Hepatocyte (in vitro differentiated cells): ENCODE measurements around the gene CACNG5.

Source experiments
- EZH2 ChIP-seq: fragments of 200-600 bp; sonication (generic); IDR thresholded peaks from 2 replicates; pipeline ENCODE4 v1.6.1; 2016; ENCODE audit warnings: antibody characterized with exemption, mild to moderate bottlenecking, borderline replicate concordance
- TF ChIP-seq, protein P1 (sequence below): fragments of 200-600 bp; sonication (generic); IDR thresholded peaks from 2 replicates; pipeline ENCODE4 v1.5.1; 2016; ENCODE audit warnings: antibody characterized with exemption, mild to moderate bottlenecking; ENCODE audit not compliant: poor library complexity

DNA sequence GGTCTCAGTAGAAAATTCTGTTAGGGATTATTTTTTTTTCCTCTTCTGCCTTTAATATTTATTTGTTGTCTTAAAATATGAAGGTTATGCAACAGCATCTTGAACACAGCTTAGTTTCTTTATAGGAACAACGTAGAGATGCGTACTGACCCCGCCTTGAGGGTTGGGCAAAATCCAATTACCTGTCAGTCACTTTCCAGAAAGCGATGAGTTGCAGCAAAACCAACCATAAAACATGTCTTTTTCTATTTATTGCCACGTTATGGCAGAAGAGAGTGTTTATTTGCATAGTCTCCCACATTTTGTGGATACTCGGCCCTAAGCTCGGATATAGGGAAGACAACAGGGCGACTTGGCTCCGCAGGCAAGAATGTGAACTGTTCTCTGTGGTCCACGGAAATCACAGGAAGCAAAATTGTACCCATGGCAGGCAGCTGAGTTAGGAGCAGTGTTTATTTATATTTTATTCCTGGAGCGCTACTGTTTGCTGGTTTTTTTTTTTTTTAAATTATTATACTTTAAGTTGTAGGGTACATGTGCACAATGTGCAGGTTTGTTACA, 44.3 kb upstream of the CACNG5 start:
- TF ChIP-seq, protein P1, sequence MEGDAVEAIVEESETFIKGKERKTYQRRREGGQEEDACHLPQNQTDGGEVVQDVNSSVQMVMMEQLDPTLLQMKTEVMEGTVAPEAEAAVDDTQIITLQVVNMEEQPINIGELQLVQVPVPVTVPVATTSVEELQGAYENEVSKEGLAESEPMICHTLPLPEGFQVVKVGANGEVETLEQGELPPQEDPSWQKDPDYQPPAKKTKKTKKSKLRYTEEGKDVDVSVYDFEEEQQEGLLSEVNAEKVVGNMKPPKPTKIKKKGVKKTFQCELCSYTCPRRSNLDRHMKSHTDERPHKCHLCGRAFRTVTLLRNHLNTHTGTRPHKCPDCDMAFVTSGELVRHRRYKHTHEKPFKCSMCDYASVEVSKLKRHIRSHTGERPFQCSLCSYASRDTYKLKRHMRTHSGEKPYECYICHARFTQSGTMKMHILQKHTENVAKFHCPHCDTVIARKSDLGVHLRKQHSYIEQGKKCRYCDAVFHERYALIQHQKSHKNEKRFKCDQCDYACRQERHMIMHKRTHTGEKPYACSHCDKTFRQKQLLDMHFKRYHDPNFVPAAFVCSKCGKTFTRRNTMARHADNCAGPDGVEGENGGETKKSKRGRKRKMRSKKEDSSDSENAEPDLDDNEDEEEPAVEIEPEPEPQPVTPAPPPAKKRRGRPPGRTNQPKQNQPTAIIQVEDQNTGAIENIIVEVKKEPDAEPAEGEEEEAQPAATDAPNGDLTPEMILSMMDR, result no peak
- TF ChIP-seq EZH2, result no peak
